PC-3 (cell line): Measurements from ENCODE around the gene AHDC1. TPM values are rescaled to one million over a fixed set of nuclear protein-coding genes. Genes with fewer than 3 reads are reported as not detected.

Experiments
- ATAC-seq: fragments of 200-7000 bp; cut with Tn5 transposase; 2 replicates; pipeline ENCODE4 v1.9.1; 2020; ENCODE audit warnings: mild to moderate bottlenecking, moderate library complexity
- BruUV-seq: library from RNA; stranded (reverse); fragments of 400-500 nt; replicated peaks from 2 replicates; lab custom pipeline; 2021; lab: Mats Ljungman, UMichigan
- CTCF ChIA-PET: fragments of 300-600 bp; sonication (Branson Sonifier 250); formaldehyde crosslinking; loops from one replicate; lab custom pipeline; 2022; ENCODE audit warnings: antibody characterized with exemption; lab: Charles Lee
- POLR2A ChIA-PET: fragments of 300-600 bp; sonication (Branson Sonifier 250); formaldehyde crosslinking; loops from one replicate; lab custom pipeline; 2022; ENCODE audit warnings: antibody characterized with exemption; ENCODE audit not compliant: unreplicated experiment; lab: Charles Lee
- DNase-seq: peaks from one replicate; pipeline ENCODE4 v3.0.0-alpha.2; 2015
- H2AFZ ChIP-seq: fragments of 300-600 bp; sonication (generic); 2 replicates; pipeline ENCODE4 v1.6.0; 2016; ENCODE audit warnings: antibody characterized with exemption, low read length
- H3F3A ChIP-seq: fragments of 300-600 bp; sonication (generic); one replicate; pipeline ENCODE4 v1.6.0; 2017; ENCODE audit warnings: antibody characterized with exemption, low read length, control low read depth, mild to moderate bottlenecking; ENCODE audit not compliant: unreplicated experiment
- H3K27ac ChIP-seq: fragments of 300-600 bp; sonication (generic); 2 replicates; pipeline ENCODE4 v1.5.1; 2016; ENCODE audit warnings: mild to moderate bottlenecking, low read length
- H3K27me3 ChIP-seq: fragments of 300-600 bp; sonication (generic); 2 replicates; pipeline ENCODE4 v1.6.1; 2016; ENCODE audit warnings: low read length, mixed read lengths
- H3K36me3 ChIP-seq: fragments of 300-600 bp; sonication (generic); 2 replicates; pipeline ENCODE4 v1.6.1; 2016; ENCODE audit warnings: low read depth, mixed run types, low read length, mixed read lengths
- H3K4me1 ChIP-seq: fragments of 300-600 bp; sonication (generic); 2 replicates; pipeline ENCODE4 v1.5.1; 2016; ENCODE audit warnings: low read length; ENCODE audit not compliant: insufficient read depth
- H3K4me2 ChIP-seq: fragments of 300-600 bp; sonication (generic); 2 replicates; pipeline ENCODE4 v1.6.0; 2016; ENCODE audit warnings: low read length
- H3K4me3 ChIP-seq: fragments of 300-600 bp; sonication (generic); 2 replicates; pipeline ENCODE4 v1.5.1; 2016; ENCODE audit warnings: mild to moderate bottlenecking, low read length, mixed read lengths
- H3K79me2 ChIP-seq: fragments of 300-600 bp; sonication (generic); 2 replicates; pipeline ENCODE4 v1.6.1; 2017; ENCODE audit warnings: low read length, mixed read lengths
- H3K9ac ChIP-seq: fragments of 300-600 bp; sonication (generic); 2 replicates; pipeline ENCODE4 v1.6.0; 2016; ENCODE audit warnings: mild to moderate bottlenecking, low read length
- H3K9me2 ChIP-seq: fragments of 300-600 bp; sonication (generic); replicated peaks from 2 replicates; pipeline ENCODE4 v1.6.1; 2016; ENCODE audit warnings: mixed run types, low read length, mixed read lengths
- H3K9me3 ChIP-seq: fragments of 300-600 bp; sonication (generic); 2 replicates; pipeline ENCODE4 v1.6.1; 2016; ENCODE audit warnings: low read length, mixed read lengths
- H4K20me1 ChIP-seq: fragments of 300-600 bp; sonication (generic); 2 replicates; pipeline ENCODE4 v1.6.1; 2016; ENCODE audit warnings: low read length, mixed read lengths
- CTCF ChIP-seq: fragments of 300-600 bp; sonication (generic); conservative IDR thresholded peaks from 2 replicates; pipeline ENCODE4 v1.5.1; 2017; ENCODE audit warnings: antibody characterized with exemption, low read depth, mild to moderate bottlenecking, low read length
- EZH2 ChIP-seq: fragments of 300-600 bp; sonication (generic); IDR thresholded peaks from one replicate; pipeline ENCODE4 v1.6.1; 2017; ENCODE audit warnings: antibody characterized with exemption, mild to moderate bottlenecking, low read length; ENCODE audit not compliant: unreplicated experiment
- EZH2phosphoT487 ChIP-seq: fragments of 300-600 bp; sonication (generic); IDR thresholded peaks from 2 replicates; pipeline ENCODE4 v1.6.1; 2018; ENCODE audit warnings: mild to moderate bottlenecking, antibody characterized with exemption, low read length, borderline replicate concordance
- intact Hi-C: fragments of 100-400 bp; cut with micrococcal nuclease; formaldehyde crosslinking; loops from 2 replicates; pipeline ENCODE4 v1.9.0; 2023
- total RNA-seq: library from RNA; depleted of rRNA; stranded (reverse); fragments of >200 nt; gene quantifications from 2 replicates; pipeline ENCODE4 v1.2.3, GENCODE V29; 2014

AHDC1 gene
- total RNA-seq, 1 experiment from 2014 or later: 15.2 TPM

GRCh38 chr1:27489501-27489972 lies 114.4 kb downstream of the AHDC1 start:
- H3K9me3 ChIP-seq: no peaks in the 10 kb centered on the region
- peaks cover 23% of the 10 kb centered on the region for H4K20me1 ChIP-seq
- H3K4me3 ChIP-seq: peak overlapping the region; percentile 93
- peak overlapping the region; percentile 44 for H2AFZ ChIP-seq
- ChIA-PET POLR2A (interaction anchor here (0.6 to 0.9 kb wide), 4 partner anchors 34 to 582 kb away, joined by 3 to 6 read pairs (median 4); no protein-coding TSS in a partner anchor), CTCF (no interaction called here)
- H3K9ac ChIP-seq: peak overlapping the region; percentile 100
- H3K79me2 ChIP-seq: peaks cover 49% of the 10 kb centered on the region
- H3K27ac ChIP-seq: peak overlapping the region; percentile 82
- no peaks in the 10 kb centered on the region for H3K36me3 ChIP-seq
- H3K27me3 ChIP-seq: no peaks in the 10 kb centered on the region
- no peaks in the 10 kb centered on the region for H3K9me2 ChIP-seq
- ATAC-seq (peak; percentile 9), DNase-seq (peak; percentile 11)
- no peak for TF ChIP-seq EZH2phosphoT487
- no peak for TF ChIP-seq CTCF
- no peak for TF ChIP-seq EZH2
- H3K4me2 ChIP-seq: peak overlapping the region; percentile 93
- H3K4me1 ChIP-seq: peaks cover 17% of the 10 kb centered on the region
- H3F3A ChIP-seq: no peaks in the 10 kb centered on the region
- intact Hi-C loops: loop anchor here (5.0 kb wide), 1 partner anchor 57 kb away; no protein-coding TSS in a partner anchor
- no TSS peak for BruUV-seq

GRCh38 chr1:27487966-27488884 lies 115.7 kb downstream of the AHDC1 start:
- POLR2A ChIA-PET: interaction anchor here (0.6 kb wide), 1 partner anchor 50 kb away, joined by 3 read pairs; no protein-coding TSS in a partner anchor
- Histone ChIP-seq H3K36me3 (peaks cover 6% of the 10 kb centered on the region; the same call in 1 of the 2 replicates), H2AFZ (no peak overlapping the region), H3K9me2 (no peaks in the 10 kb centered on the region), H3K9me3 (no peaks in the 10 kb centered on the region), H3F3A (no peaks in the 10 kb centered on the region), H3K4me2 (peak overlapping the region; percentile 93), H3K4me1 (peaks cover 17% of the 10 kb centered on the region), H3K9ac (peak overlapping the region; percentile 100), H3K4me3 (peak overlapping the region; percentile 93), H3K27ac (peak overlapping the region; percentile 82), H3K79me2 (peaks cover 63% of the 10 kb centered on the region), H3K27me3 (no peaks in the 10 kb centered on the region), H4K20me1 (peaks cover 32% of the 10 kb centered on the region)
- intact Hi-C loops: loop anchor here (5.0 kb wide), 1 partner anchor 56 kb away; no protein-coding TSS in a partner anchor
- TF ChIP-seq EZH2phosphoT487 (no peak), EZH2 (no peak), CTCF (no peak)
- TSS peak; percentile 50 for BruUV-seq
- CTCF ChIA-PET: interaction anchor here (0.5 to 0.6 kb wide), 2 partner anchors 9 to 12 kb away, joined by 5 to 6 read pairs; no protein-coding TSS in a partner anchor
- ATAC-seq (no peak), DNase-seq (peak; percentile 45)
